Endothelial cell of umbilical vein (primary cell): ENCODE measurements around the gene PTGES3. TPM values are rescaled to one million over a fixed set of nuclear protein-coding genes. Genes with fewer than 3 reads are reported as not detected.

Experiments used
- BruUV-seq: library from RNA; stranded (reverse); fragments of 400-500 nt; replicated peaks from 2 replicates; lab custom pipeline; 2021; lab: Mats Ljungman, UMichigan
- CTCF ChIA-PET: fragments of 300-600, 350-600 bp; sonication (Branson Sonifier 250); formaldehyde crosslinking; loops from one replicate; lab custom pipeline; 2021; ENCODE audit warnings: antibody characterized with exemption, inconsistent platforms; lab: Charles Lee
- POLR2A ChIA-PET: fragments of 300-600, 350-600 bp; sonication (Branson Sonifier 250); formaldehyde crosslinking; loops from one replicate; lab custom pipeline; 2021; ENCODE audit warnings: antibody characterized with exemption, inconsistent platforms; lab: Charles Lee
- DNase-seq: peaks from one replicate; pipeline ENCODE4 v3.0.0-alpha.2; 2011; ENCODE audit warnings: low read depth, low spot score
- FAIRE-seq: peaks from 2 replicates; lab custom pipeline; 2011; peaks lifted over from hg19 to GRCh38; lab: Jason Lieb, UNC
- H2AFZ ChIP-seq: 2 replicates; pipeline ENCODE4 v1.6.0; 2012; ENCODE audit warnings: low read depth, low read length, control low read depth, inconsistent platforms
- H3K27ac ChIP-seq: 2 replicates; pipeline ENCODE4 v1.5.1; 2011; ENCODE audit warnings: low read depth, mild to moderate bottlenecking, control low read depth, low read length, moderate library complexity; ENCODE audit not compliant: insufficient read depth
- H3K27me3 ChIP-seq, 2 experiments: 2 replicates each; pipeline versions ENCODE4 v1.6.0 to v1.6.1; 2011; ENCODE audit warnings: low read length in 2 of 2, mixed read lengths in 1 of 2; ENCODE audit not compliant: control insufficient read depth in 2 of 2, insufficient read depth in 2 of 2
- H3K36me3 ChIP-seq, 2 experiments: 2 replicates in 1 of 2; 3 replicates in 1 of 2; pipeline ENCODE4 v1.5.1; 2011; ENCODE audit warnings: low read length in 2 of 2, mild to moderate bottlenecking in 1 of 2, moderate library complexity in 1 of 2; ENCODE audit not compliant: control insufficient read depth in 2 of 2, insufficient read depth in 2 of 2; ENCODE audit errors: extremely low read depth in 1 of 2
- H3K4me1 ChIP-seq: 3 replicates; pipeline ENCODE4 v1.5.1; 2011; ENCODE audit warnings: mild to moderate bottlenecking, low read length; ENCODE audit not compliant: control insufficient read depth, insufficient read depth; ENCODE audit errors: extremely low read depth
- H3K4me2 ChIP-seq: 2 replicates; pipeline ENCODE4 v1.6.1; 2011; ENCODE audit warnings: low read length, control low read depth, mixed read lengths; ENCODE audit not compliant: insufficient read depth
- H3K4me3 ChIP-seq, 3 experiments: fragments of 200-600 bp in 1 of 3; sonication (generic), shearing (Covaris generic) in 1 of 3; replicated peaks in 1 of 3; 2 replicates each; pipeline ENCODE4 v1.5.1; 2011 to 2016; ENCODE audit warnings: control low read depth in 3 of 3, low read length in 3 of 3, mild to moderate bottlenecking in 2 of 3, inconsistent platforms in 1 of 3, low read depth in 1 of 3, moderate library complexity in 1 of 3; ENCODE audit not compliant: insufficient read depth in 1 of 3
- H3K79me2 ChIP-seq: 2 replicates; pipeline ENCODE4 v1.6.0; 2012; ENCODE audit warnings: low read length, inconsistent platforms; ENCODE audit not compliant: control insufficient read depth, insufficient read depth
- H3K9ac ChIP-seq: replicated peaks from 2 replicates; pipeline ENCODE3; 2011; ENCODE audit warnings: low read length, control low read depth; ENCODE audit not compliant: insufficient read depth; ENCODE audit errors: extremely low read depth
- H3K9me1 ChIP-seq: replicated peaks from 3 replicates; pipeline ENCODE4 v1.6.0; 2011; ENCODE audit warnings: mild to moderate bottlenecking, low read length; ENCODE audit not compliant: control insufficient read depth, insufficient read depth; ENCODE audit errors: extremely low read depth
- H3K9me3 ChIP-seq: replicated peaks from 2 replicates; pipeline ENCODE4 v1.5.1; 2012; ENCODE audit warnings: low read length, inconsistent platforms; ENCODE audit not compliant: control insufficient read depth, insufficient read depth
- H4K20me1 ChIP-seq: replicated peaks from 2 replicates; pipeline ENCODE3; 2011; ENCODE audit warnings: mild to moderate bottlenecking, low read length; ENCODE audit not compliant: control insufficient read depth, insufficient read depth; ENCODE audit errors: extremely low read depth
- EZH2 ChIP-seq: IDR thresholded peaks from 2 replicates; pipeline ENCODE4 v1.6.1; 2012; ENCODE audit warnings: borderline replicate concordance, low read depth, mild to moderate bottlenecking, moderate library complexity, low read length, inconsistent platforms; ENCODE audit not compliant: severe bottlenecking
- FOS ChIP-seq: IDR thresholded peaks from 2 replicates; pipeline ENCODE4 v1.6.1; 2011; ENCODE audit warnings: mild to moderate bottlenecking, low read length, moderate library complexity, borderline replicate concordance; ENCODE audit not compliant: insufficient read depth
- GATA2 ChIP-seq: IDR thresholded peaks from 2 replicates; pipeline ENCODE4 v1.7.0; 2011; ENCODE audit warnings: low read depth, mild to moderate bottlenecking, moderate library complexity, mixed read lengths, low read length; ENCODE audit not compliant: insufficient read length, insufficient read depth
- JUN ChIP-seq: IDR thresholded peaks from 2 replicates; pipeline ENCODE4 v1.6.1; 2011; ENCODE audit warnings: borderline replicate concordance, low read depth; ENCODE audit not compliant: insufficient read length, insufficient read depth
- MYC ChIP-seq: IDR thresholded peaks from one replicate; pipeline ENCODE4 v1.6.1; 2011; ENCODE audit warnings: mild to moderate bottlenecking, low read depth, low read length
- POLR2A ChIP-seq: IDR thresholded peaks from 2 replicates; pipeline ENCODE4 v1.6.1; 2012; ENCODE audit warnings: low read depth, mild to moderate bottlenecking, control low read depth, low read length
- POLR2AphosphoS5 ChIP-seq: IDR thresholded peaks from 2 replicates; pipeline ENCODE4 v1.6.1; 2012; ENCODE audit warnings: low read depth, mild to moderate bottlenecking, control low read depth, low read length, moderate library complexity; ENCODE audit not compliant: insufficient read depth
- dilution Hi-C: fragments of 300-500 bp; cut with MboI; formaldehyde crosslinking; loops from one replicate; pipeline ENCODE4 v1.15.0; 2019; ENCODE audit warnings: low sequenced_read_pairs; ENCODE audit not compliant: extremely low pct_ligation_motif_present
- intact Hi-C: fragments of 100-400 bp; cut with micrococcal nuclease; formaldehyde crosslinking; loops from one replicate; pipeline ENCODE4 v1.10.0; 2022
- polyA plus RNA-seq, 4 experiments: library from polyadenylated mRNA; depleted of rRNA in 3 of 4; stranded (reverse) in 3 of 4; unstranded in 1 of 4; fragments of >200 nt; gene quantifications; 2 replicates each; pipeline versions ENCODE4 v1.2.1 to v1.2.3, GENCODE V29; 2011 to 2012; ENCODE audit warnings: missing spikeins in 1 of 4
- total RNA-seq: library from RNA; stranded (reverse); gene quantifications from 2 replicates; pipeline ENCODE4 v1.2.3, GENCODE V29; 2021
- TF ChIP-seq, protein P1 (sequence below), 2 donors: IDR thresholded peaks; 1 replicate in 1 of 2; 2 replicates in 1 of 2; pipeline ENCODE4 v1.5.1; 2011; ENCODE audit warnings: low read length in 2 of 2, mild to moderate bottlenecking in 2 of 2, moderate library complexity in 2 of 2, control low read depth in 1 of 2, inconsistent platforms in 1 of 2, low read depth in 1 of 2; ENCODE audit not compliant: insufficient read depth in 1 of 2; ENCODE audit errors: extremely low read depth in 1 of 2
- TF ChIP-seq, protein P2 (sequence below): IDR thresholded peaks from 2 replicates; pipeline ENCODE4 v1.6.1; 2011; ENCODE audit not compliant: insufficient read depth, insufficient read length

The PTGES3 gene
- total and polyA plus RNA-seq, 2 donors (not counting 3 experiments of a cell fraction or from before 2014, with no cell fraction given), result 48.5 to 278 TPM

DNA sequence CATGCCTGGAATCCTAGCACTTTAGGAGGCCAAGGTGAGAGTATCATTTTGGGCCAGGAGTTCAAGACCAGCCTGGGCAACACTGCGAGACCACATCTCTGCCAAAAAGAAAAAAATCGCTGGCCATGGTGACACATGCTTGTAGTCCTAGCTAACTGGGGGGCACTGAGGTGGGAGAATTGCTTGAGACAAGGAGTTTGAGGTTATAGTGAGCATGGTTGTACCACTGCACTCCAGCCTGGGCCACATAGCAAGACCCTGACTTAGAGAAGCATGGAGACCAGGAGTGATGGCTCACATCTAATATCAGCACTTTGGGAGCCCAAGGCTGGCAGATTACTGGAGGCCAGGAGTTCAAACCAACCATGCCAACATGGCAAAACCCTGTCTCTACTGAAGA is 9.2 kb downstream of the PTGES3 start:
- no peak overlapping the region for H2AFZ ChIP-seq

More for the DNA sequence above, 9.2 kb downstream of the PTGES3 start:
- Histone ChIP-seq H3K9me3 (no peaks in the 10 kb centered on the region), H3K4me1 (peaks cover 1% of the 10 kb centered on the region), H3K4me2 (no peak overlapping the region), H3K27me3 (no peaks in the 10 kb centered on the region), H3K9me1 (no peaks in the 10 kb centered on the region), H3K36me3 (peaks cover 3 to 4% of the 10 kb centered on the region in 2 experiments), H3K9ac (no peak overlapping the region), H3K4me3 (no peak overlapping the region), H3K79me2 (peaks cover 99% of the 10 kb centered on the region), H3K27ac (no peak overlapping the region), H4K20me1 (peaks cover 6% of the 10 kb centered on the region)
- dilution Hi-C loops (no loop called here), intact Hi-C loops (no loop called here)
- BruUV-seq, result no TSS peak
- no peak for DNase-seq
- CTCF ChIA-PET, result no interaction called here
- TF ChIP-seq POLR2AphosphoS5, result no peak
- no peak for TF ChIP-seq EZH2
- TF ChIP-seq JUN, result no peak
- TF ChIP-seq GATA2, result no peak
- TF ChIP-seq FOS, result no peak
- TF ChIP-seq, protein P1, sequence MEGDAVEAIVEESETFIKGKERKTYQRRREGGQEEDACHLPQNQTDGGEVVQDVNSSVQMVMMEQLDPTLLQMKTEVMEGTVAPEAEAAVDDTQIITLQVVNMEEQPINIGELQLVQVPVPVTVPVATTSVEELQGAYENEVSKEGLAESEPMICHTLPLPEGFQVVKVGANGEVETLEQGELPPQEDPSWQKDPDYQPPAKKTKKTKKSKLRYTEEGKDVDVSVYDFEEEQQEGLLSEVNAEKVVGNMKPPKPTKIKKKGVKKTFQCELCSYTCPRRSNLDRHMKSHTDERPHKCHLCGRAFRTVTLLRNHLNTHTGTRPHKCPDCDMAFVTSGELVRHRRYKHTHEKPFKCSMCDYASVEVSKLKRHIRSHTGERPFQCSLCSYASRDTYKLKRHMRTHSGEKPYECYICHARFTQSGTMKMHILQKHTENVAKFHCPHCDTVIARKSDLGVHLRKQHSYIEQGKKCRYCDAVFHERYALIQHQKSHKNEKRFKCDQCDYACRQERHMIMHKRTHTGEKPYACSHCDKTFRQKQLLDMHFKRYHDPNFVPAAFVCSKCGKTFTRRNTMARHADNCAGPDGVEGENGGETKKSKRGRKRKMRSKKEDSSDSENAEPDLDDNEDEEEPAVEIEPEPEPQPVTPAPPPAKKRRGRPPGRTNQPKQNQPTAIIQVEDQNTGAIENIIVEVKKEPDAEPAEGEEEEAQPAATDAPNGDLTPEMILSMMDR (IDR thresholded peaks at IDR 0.05; ENCODE audit: extremely low read depth in 1 of 2, insufficient read depth in 1 of 2, low read depth in 1 of 2, low read length in 2 of 2), result no peak
- TF ChIP-seq MYC, result no peak
- no peak for TF ChIP-seq POLR2A
- TF ChIP-seq, protein P2, sequence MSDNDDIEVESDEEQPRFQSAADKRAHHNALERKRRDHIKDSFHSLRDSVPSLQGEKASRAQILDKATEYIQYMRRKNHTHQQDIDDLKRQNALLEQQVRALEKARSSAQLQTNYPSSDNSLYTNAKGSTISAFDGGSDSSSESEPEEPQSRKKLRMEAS, result no peak
- POLR2A ChIA-PET, result no interaction called here
- FAIRE-seq, result no peak
